ENCODE results near the gene CDK5R2. TPM values are rescaled to one million over a fixed set of nuclear protein-coding genes. Genes with fewer than 3 reads are reported as not detected.

The CDK5R2 gene
- total and polyA plus RNA-seq, 3 experiments from 2014 or later, result not detected

DNA sequence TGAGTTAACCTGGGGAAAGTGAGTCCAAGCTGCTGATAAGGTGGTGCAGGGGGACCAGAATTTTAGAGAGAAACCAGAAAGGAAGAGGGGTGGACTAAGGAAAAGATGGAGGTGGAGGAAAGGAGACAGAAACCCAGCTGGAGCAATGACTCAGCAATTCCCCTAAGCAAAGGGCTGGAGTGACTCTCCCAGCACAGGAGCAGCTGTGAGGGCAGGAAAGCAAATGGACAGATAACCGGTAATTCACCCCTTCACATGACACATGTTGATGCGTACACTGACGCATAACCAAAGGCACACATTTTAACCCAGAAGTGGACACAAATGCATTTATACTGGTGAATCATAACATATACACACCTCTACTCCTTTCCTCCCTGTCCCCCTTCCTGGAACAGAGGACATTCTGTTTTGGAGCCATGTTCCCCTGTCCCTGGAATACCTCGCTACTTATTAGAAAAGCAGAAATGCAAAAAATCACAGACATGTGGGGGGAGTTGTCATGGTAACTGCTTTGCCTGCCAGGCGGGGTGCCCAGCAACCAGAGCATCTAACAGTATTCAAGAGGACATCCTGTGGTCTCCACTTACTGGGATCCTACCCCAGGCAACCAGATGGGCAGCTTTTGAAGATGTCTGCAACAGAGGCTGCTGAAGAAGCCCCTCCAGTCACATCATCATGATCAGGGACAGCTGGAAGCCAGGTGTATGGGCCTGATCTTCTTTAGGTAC lies 4.7 kb downstream of the CDK5R2 start:
- peaks cover 58 to 69% of the 10 kb centered on the region in 2 donors for H3K27me3 Mint-ChIP-seq
- peaks cover 0 to 7% (median 0%) of the 10 kb centered on the region in 3 donors for H3K36me3 Mint-ChIP-seq

DNA sequence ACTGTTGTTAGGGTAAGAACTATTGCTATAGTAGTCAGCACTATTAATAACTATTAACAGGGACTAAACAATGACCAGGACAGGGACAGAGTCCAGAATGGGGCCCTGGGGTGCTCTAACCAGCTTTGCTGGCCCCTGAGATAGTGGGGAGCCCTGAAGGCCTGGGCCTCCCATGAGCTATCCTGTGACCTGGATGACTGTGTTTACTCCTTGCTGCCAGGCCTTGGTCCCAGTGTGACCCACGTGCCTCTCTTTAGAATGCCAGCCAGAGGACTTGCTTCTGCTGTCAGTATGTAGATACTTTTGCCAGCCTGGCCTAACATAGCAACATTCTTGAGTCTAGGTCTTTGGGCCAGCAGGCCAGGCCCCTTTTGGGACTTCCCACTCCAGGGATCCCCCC lies 11.4 kb downstream of the CDK5R2 start:
- DNase-seq, result no peak
- no peaks in the 10 kb centered on the region for H3K9me3 ChIP-seq (ENCODE audit: low read length)
- Mint-ChIP-seq H3K27me3 (peaks cover 33 to 67% of the 10 kb centered on the region in 2 donors), H3K9me3 (no peaks in the 10 kb centered on the region), H3K36me3 (no peaks in the 10 kb centered on the region), H3K4me1 (no peaks in the 10 kb centered on the region), H3K4me3 (no peak overlapping the region), H3K27ac (no peak overlapping the region)
- H3K27me3 ChIP-seq (ENCODE audit: insufficient read depth, low read length, poor library complexity, severe bottlenecking), result peaks cover 8% of the 10 kb centered on the region
- ChIA-PET POLR2A (no interaction called here), CTCF (interaction anchor here (1.3 kb wide), 1 partner anchor 9 kb away, joined by 6 read pairs; no protein-coding TSS in a partner anchor)
- H3K4me3 ChIP-seq (ENCODE audit: low read length), result no peak overlapping the region
- H3K4me1 ChIP-seq (ENCODE audit: insufficient read depth, low read length), result no peaks in the 10 kb centered on the region
- no peaks in the 10 kb centered on the region for H3K36me3 ChIP-seq (ENCODE audit: insufficient read depth, low read length)
- H3K27ac ChIP-seq (ENCODE audit: low read depth, low read length), result no peak overlapping the region

More for the DNA sequence above, 4.7 kb downstream of the CDK5R2 start:
- no peak for DNase-seq
- Histone ChIP-seq H3K4me3 (ENCODE audit: low read length) (no peak overlapping the region), H3K27ac (ENCODE audit: low read depth, low read length) (no peak overlapping the region), H3K36me3 (ENCODE audit: insufficient read depth, low read length) (no peaks in the 10 kb centered on the region), H3K27me3 (ENCODE audit: insufficient read depth, low read length, poor library complexity, severe bottlenecking) (peaks cover 40% of the 10 kb centered on the region), H3K4me1 (ENCODE audit: insufficient read depth, low read length) (peaks cover 11% of the 10 kb centered on the region), H3K9me3 (ENCODE audit: low read length) (no peaks in the 10 kb centered on the region)
- ChIA-PET CTCF (interaction anchor here (5.1 kb wide), 1 partner anchor 17 kb away, joined by 28 read pairs; no protein-coding TSS in a partner anchor), POLR2A (no interaction called here)
- peak overlapping the region in 1 of 7 donors; percentile 35 for H3K4me3 Mint-ChIP-seq
- peaks cover 0 to 5% (median 0%) of the 10 kb centered on the region in 5 donors for H3K9me3 Mint-ChIP-seq
- H3K27ac Mint-ChIP-seq, result no peak overlapping the region
- H3K4me1 Mint-ChIP-seq, result peaks cover 8 to 30% (median 9%) of the 10 kb centered on the region in 3 donors

DNA sequence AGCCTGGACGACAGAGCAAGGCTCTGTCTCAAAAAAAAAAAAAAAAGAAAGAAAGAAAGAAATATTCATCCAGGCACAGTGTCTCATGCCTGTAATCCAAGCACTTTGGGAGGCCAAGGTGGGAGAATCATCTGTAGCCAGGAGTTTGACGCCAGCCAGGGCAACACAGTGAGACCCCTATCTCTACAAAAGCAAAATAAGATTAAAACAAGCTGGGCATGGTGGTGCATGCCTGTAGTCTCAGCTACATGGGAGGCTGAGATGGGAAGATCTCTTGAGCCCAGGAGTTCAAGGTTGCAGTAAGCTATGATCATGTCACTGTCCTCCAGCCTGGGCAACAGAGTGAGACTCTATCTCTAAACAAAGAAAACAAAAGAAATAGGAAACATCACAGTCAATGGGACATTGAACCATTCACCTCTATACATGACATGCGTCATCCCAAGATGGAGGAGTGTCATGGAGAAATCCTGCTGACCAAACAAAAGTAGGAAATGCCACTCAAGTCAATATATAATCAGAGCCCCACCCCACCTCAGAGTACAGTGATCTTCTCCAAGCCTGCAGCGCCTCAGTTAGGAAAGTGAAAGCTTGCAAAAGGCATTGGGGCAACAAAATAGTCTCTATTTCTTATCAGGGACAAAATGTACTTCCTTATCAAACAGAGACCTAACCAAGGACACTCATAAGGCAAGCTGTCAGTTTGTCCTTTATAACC lies 15.8 kb downstream of the CDK5R2 start:
- Mint-ChIP-seq H3K27me3 (peaks cover 43 to 77% of the 10 kb centered on the region in 2 donors), H3K4me1 (peaks cover 0 to 7% (median 7%) of the 10 kb centered on the region in 3 donors), H3K27ac (no peak overlapping the region), H3K36me3 (no peaks in the 10 kb centered on the region), H3K9me3 (no peaks in the 10 kb centered on the region), H3K4me3 (no peak overlapping the region)
- Histone ChIP-seq H3K9me3 (ENCODE audit: low read length) (no peaks in the 10 kb centered on the region), H3K27me3 (ENCODE audit: insufficient read depth, low read length, poor library complexity, severe bottlenecking) (peaks cover 13% of the 10 kb centered on the region), H3K36me3 (ENCODE audit: insufficient read depth, low read length) (no peaks in the 10 kb centered on the region), H3K4me1 (ENCODE audit: insufficient read depth, low read length) (peaks cover 5% of the 10 kb centered on the region), H3K27ac (ENCODE audit: low read depth, low read length) (no peak overlapping the region), H3K4me3 (ENCODE audit: low read length) (no peak overlapping the region)
- CTCF ChIA-PET, result interaction anchor here (1.0 to 1.2 kb wide), 2 partner anchors 54 to 99 kb away, joined by 3 read pairs; no protein-coding TSS in a partner anchor
- no peak for DNase-seq
- POLR2A ChIA-PET, result interaction anchor here (0.7 kb wide), 1 partner anchor 294 kb away, joined by 4 read pairs; no protein-coding TSS in a partner anchor

DNA sequence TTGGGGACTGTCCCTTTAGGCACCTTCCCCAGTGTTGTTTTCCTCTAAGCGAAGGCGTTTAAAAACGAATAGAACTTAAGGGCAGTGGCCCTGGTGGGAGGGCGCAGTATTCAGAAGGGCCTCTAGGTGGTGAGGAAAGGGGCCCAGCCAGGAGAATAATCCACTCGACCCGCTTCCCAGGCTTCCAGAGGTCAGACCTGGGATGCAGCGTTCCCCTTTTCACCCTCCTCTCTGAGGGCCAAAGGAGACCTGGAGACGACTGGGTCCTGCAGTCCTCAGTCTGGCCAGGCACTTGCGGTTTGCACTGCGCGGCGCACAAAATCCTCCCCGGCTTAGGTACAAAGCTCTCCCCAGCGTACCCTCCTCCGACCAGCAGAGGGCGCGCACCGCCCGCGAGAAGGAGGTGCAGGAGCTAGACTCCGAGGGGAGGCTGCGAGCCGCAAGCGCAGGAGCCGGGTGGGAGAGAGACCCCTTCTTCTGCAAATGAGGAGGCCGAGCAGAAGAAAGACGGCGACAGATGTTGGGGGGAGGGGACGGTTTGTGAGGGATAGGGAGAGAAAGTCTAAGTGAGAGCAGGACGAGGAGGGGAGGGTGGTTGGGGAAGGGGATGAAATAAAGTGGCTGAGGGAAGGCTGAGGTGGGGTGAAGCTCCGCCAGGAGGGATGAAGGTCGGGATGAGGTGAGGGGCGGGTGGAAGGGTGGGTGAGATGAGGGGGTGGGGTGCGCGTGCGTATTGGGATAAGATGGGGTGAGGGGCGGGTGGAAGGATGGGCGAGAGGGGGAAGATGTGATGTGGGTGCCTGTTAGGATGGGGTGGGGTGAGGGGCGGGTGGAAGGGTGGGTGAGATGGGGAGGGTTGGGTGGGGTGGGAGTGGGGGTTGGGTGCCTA lies 20.6 kb downstream of the CDK5R2 start:
- Mint-ChIP-seq H3K36me3 (no peaks in the 10 kb centered on the region), H3K4me3 (peak overlapping the region; percentile 68 to 90 (median 78)), H3K27ac (no peak overlapping the region), H3K4me1 (peaks cover 16 to 43% (median 23%) of the 10 kb centered on the region in 3 donors), H3K9me3 (no peaks in the 10 kb centered on the region), H3K27me3 (peaks cover 48 to 77% of the 10 kb centered on the region in 2 donors)
- Histone ChIP-seq H3K27me3 (ENCODE audit: insufficient read depth, low read length, poor library complexity, severe bottlenecking) (peaks cover 46% of the 10 kb centered on the region), H3K36me3 (ENCODE audit: insufficient read depth, low read length) (no peaks in the 10 kb centered on the region), H3K4me1 (ENCODE audit: insufficient read depth, low read length) (peaks cover 35% of the 10 kb centered on the region), H3K9me3 (ENCODE audit: low read length) (no peaks in the 10 kb centered on the region), H3K4me3 (ENCODE audit: low read length) (peak overlapping the region; percentile 32), H3K27ac (ENCODE audit: low read depth, low read length) (no peak overlapping the region)
- CTCF ChIA-PET, result interaction anchor here (0.5 to 3.0 kb wide), 35 partner anchors 8 to 339 kb away, joined by 3 to 28 read pairs (median 5); partner anchors contain the start of genes CDK5R2, CFAP65 and CRYBA2
- POLR2A ChIA-PET, result interaction anchor here (1.0 kb wide), 1 partner anchor 87 kb away, joined by 3 read pairs; no protein-coding TSS in a partner anchor
- DNase-seq, result peak; percentile 71 to 86 (median 73)

DNA sequence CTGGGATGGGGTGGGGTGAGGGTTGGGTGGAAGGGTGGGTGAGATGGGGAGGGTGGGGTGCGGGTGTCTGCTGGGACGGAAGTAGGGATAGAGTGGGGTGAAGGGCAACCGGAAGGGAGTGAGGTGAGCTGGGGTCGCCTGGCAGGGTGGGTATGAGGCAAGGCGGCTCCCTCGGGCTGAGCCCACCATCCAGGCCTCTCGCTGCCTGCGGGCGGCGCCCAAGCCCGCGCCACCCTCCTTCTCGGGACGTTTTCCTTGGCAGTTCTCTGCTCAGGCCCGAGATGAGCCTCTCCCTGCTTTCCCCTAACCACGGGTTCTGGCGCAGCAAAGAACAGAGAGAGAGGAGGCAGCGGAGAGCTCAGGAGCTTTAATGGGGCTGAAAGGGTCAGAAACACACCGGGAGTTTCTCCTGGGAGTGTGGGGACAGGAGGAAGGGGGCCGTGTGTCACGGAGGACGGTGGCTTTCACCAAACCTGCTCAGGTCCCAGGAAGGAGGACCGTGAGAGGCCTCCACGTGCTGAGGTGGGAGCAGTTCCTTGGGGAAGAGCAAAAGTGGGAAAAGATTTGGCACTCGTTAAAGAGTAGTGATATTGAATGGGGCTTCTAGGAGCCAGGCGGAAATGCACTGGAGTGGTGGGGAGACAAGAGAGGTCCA lies 21.4 kb downstream of the CDK5R2 start:
- no peaks in the 10 kb centered on the region for H3K36me3 Mint-ChIP-seq
- H3K9me3 ChIP-seq (ENCODE audit: low read length), result no peaks in the 10 kb centered on the region
- no peak overlapping the region for H3K27ac ChIP-seq (ENCODE audit: low read depth, low read length)
- peaks cover 16 to 49% (median 26%) of the 10 kb centered on the region in 3 donors for H3K4me1 Mint-ChIP-seq
- H3K36me3 ChIP-seq (ENCODE audit: insufficient read depth, low read length), result no peaks in the 10 kb centered on the region
- peaks cover 35% of the 10 kb centered on the region for H3K4me1 ChIP-seq (ENCODE audit: insufficient read depth, low read length)
- H3K9me3 Mint-ChIP-seq, result no peaks in the 10 kb centered on the region
- DNase-seq, result no peak
- ChIA-PET POLR2A (no interaction called here), CTCF (interaction anchor here (0.5 to 3.0 kb wide), 34 partner anchors 7 to 340 kb away, joined by 3 to 28 read pairs (median 5); partner anchors contain the start of genes CDK5R2, CFAP65 and CRYBA2)
- peak overlapping the region; percentile 76 to 91 (median 84) for H3K4me3 Mint-ChIP-seq
- peak overlapping the region; percentile 34 for H3K4me3 ChIP-seq (ENCODE audit: low read length)
- peak overlapping the region in 4 of 8 donors; percentile 61 to 93 (median 70) for H3K27ac Mint-ChIP-seq
- peaks cover 46 to 75% of the 10 kb centered on the region in 2 donors for H3K27me3 Mint-ChIP-seq
- H3K27me3 ChIP-seq (ENCODE audit: insufficient read depth, low read length, poor library complexity, severe bottlenecking), result peaks cover 41% of the 10 kb centered on the region

DNA sequence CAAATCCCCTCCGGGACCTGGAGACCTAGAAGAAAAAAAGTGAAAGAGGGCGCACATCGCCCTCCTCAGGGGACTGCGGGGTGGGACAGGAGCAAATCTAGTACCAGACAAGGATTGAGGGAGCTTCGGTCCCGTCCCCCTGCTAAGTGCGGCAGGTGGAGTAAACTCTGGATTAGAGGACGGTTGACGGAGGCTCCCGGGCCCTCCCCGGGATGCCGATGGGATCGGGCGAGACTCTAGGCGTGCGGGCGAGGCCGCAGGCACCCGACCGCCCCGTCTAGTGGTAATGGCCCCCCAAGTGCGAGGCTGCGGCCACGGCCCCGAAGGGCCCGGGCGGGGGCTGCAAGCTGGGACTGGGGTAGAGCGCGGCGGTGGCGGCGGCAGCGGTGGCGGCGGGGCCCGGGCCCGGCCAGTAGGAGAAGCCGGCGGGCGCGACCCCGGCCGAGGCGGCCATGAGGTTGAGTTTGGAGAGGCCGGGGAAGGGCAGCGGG lies 22.0 kb downstream of the CDK5R2 start:
- Histone ChIP-seq H3K9me3 (ENCODE audit: low read length) (no peaks in the 10 kb centered on the region), H3K4me3 (ENCODE audit: low read length) (peak overlapping the region; percentile 34), H3K27me3 (ENCODE audit: insufficient read depth, low read length, poor library complexity, severe bottlenecking) (peaks cover 42% of the 10 kb centered on the region), H3K4me1 (ENCODE audit: insufficient read depth, low read length) (peaks cover 35% of the 10 kb centered on the region), H3K36me3 (ENCODE audit: insufficient read depth, low read length) (no peaks in the 10 kb centered on the region), H3K27ac (ENCODE audit: low read depth, low read length) (no peak overlapping the region)
- Mint-ChIP-seq H3K27me3 (peaks cover 49 to 75% of the 10 kb centered on the region in 2 donors), H3K36me3 (no peaks in the 10 kb centered on the region), H3K4me1 (peaks cover 16 to 53% (median 26%) of the 10 kb centered on the region in 3 donors), H3K9me3 (no peaks in the 10 kb centered on the region), H3K27ac (peak overlapping the region in 3 of 8 donors; percentile 61 to 93 (median 61)), H3K4me3 (peak overlapping the region; percentile 76 to 91 (median 84))
- POLR2A ChIA-PET, result no interaction called here
- no peak for DNase-seq
- CTCF ChIA-PET, result interaction anchor here (0.8 to 3.0 kb wide), 8 partner anchors 14 to 550 kb away, joined by 3 to 28 read pairs (median 8); partner anchors contain the start of gene CDK5R2
